IPS-NIHi11 (cell line): Measurements from ENCODE around the gene STARD8.
"Not testable (repeated sequence)": the region's sequence is repeated elsewhere in the genome, so short reads cannot be mapped to it uniquely, and the experiment has no call there.

Experiments used
- DNase-seq: peaks from one replicate; pipeline ENCODE4 v3.0.0; 2012; ENCODE audit warnings: mixed read lengths, low spot score

The STARD8 gene

GRCh38 chrX:68717663-68718442, 70.4 kb downstream of the STARD8 start:
- no peak for DNase-seq

- no peak for DNase-seq
Measured at GRCh38 chrX:68718443-68718820, 71.0 kb downstream of the STARD8 start.

GRCh38 chrX:68719181-68719903, 71.9 kb downstream of the STARD8 start:
- DNase-seq: no peak

- DNase-seq: peak; percentile 26
Measured at GRCh38 chrX:68719904-68720614, 72.6 kb downstream of the STARD8 start.

- no peak for DNase-seq
Measured at GRCh38 chrX:68720851-68721250, 73.4 kb downstream of the STARD8 start.

GRCh38 chrX:68721546-68721945, 74.1 kb downstream of the STARD8 start:
- DNase-seq: no peak

- DNase-seq: no peak
Measured at GRCh38 chrX:68721991-68722860, 74.8 kb downstream of the STARD8 start.

- no peak for DNase-seq
Measured at GRCh38 chrX:68723491-68724155, 76.2 kb downstream of the STARD8 start.

GRCh38 chrX:68724531-68725020, 77.1 kb downstream of the STARD8 start:
- DNase-seq: no peak

GRCh38 chrX:68725756-68726365, 78.4 kb downstream of the STARD8 start:
- DNase-seq: no peak

GRCh38 chrX:68726366-68726765, 78.9 kb downstream of the STARD8 start:
- DNase-seq: no peak

GRCh38 chrX:68727696-68728095, 80.2 kb downstream of the STARD8 start:
- no peak for DNase-seq

- DNase-seq: no peak
Measured at GRCh38 chrX:68728186-68728585, 80.7 kb downstream of the STARD8 start.

- DNase-seq: no peak
Measured at GRCh38 chrX:68731254-68731653, 83.8 kb downstream of the STARD8 start.

- peak; percentile 73 for DNase-seq
Measured at GRCh38 chrX:68732906-68733493, 85.5 kb downstream of the STARD8 start.

GRCh38 chrX:68735266-68735665, 87.8 kb downstream of the STARD8 start:
- no peak for DNase-seq

- not testable (repeated sequence) for DNase-seq
Measured at GRCh38 chrX:68741864-68742263, 94.4 kb downstream of the STARD8 start.

GRCh38 chrX:68743754-68744153, 96.3 kb downstream of the STARD8 start:
- DNase-seq: no peak

GRCh38 chrX:68746988-68747387, 99.5 kb downstream of the STARD8 start:
- no peak for DNase-seq

GRCh38 chrX:68748030-68748429, 100.6 kb downstream of the STARD8 start:
- no peak for DNase-seq
